ENCODE data around the gene ACE2.

ACE2 gene

DNA sequence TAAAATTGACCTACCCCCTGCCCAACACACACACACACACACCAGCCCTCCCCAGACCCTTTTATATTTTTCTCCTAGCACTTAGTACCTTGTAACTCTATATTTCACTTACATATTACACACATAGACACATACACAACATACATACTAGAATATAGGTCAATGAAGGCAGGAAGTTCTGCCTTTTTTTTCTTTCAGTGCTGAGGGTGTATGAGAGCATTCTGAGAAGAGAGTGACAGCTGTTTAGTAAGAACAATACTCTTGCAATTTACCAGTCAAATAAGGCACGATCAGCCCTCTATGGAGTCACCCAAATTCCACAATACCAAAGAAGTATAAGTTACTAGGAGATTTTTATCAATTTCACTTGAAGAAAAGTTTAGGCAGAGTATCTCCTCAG, 33.5 kb downstream of the ACE2 start:
- Histone ChIP-seq H3K36me3 (replicated peaks; ENCODE audit: insufficient read depth, low read length) (no peaks in the 10 kb centered on the region), H3K9me3 (replicated peaks; ENCODE audit: insufficient read depth, low read length) (no peaks in the 10 kb centered on the region), H3K79me2 (ENCODE audit: low read length) (no peaks in the 10 kb centered on the region), H3K9ac (ENCODE audit: low read length) (no peak overlapping the region), H3K27me3 (replicated peaks; ENCODE audit: insufficient read depth, low read length) (no peaks in the 10 kb centered on the region), H3K27ac (ENCODE audit: low read length) (no peak overlapping the region), H4K20me1 (ENCODE audit: insufficient read depth, low read length) (no peaks in the 10 kb centered on the region), H3K4me1 (ENCODE audit: low read length) (no peaks in the 10 kb centered on the region), H3K4me3 (ENCODE audit: low read length) (no peak overlapping the region), H3K4me2 (ENCODE audit: low read depth, low read length) (no peak overlapping the region), H3F3A (ENCODE audit: insufficient read depth, low read length) (no peaks in the 10 kb centered on the region), H2AFZ (ENCODE audit: low read length) (no peak overlapping the region), H3K9me2 (replicated peaks; ENCODE audit: insufficient read depth, low read length) (no peaks in the 10 kb centered on the region)
- no peak for DNase-seq
- TF ChIP-seq EZH2phosphoT487 (IDR thresholded peaks at IDR 0.05; ENCODE audit: low read length), result no peak
- TF ChIP-seq EZH2 (optimal IDR thresholded peaks at IDR 0.05; ENCODE audit: low read depth, low read length), result no peak
- TF ChIP-seq, protein P1, sequence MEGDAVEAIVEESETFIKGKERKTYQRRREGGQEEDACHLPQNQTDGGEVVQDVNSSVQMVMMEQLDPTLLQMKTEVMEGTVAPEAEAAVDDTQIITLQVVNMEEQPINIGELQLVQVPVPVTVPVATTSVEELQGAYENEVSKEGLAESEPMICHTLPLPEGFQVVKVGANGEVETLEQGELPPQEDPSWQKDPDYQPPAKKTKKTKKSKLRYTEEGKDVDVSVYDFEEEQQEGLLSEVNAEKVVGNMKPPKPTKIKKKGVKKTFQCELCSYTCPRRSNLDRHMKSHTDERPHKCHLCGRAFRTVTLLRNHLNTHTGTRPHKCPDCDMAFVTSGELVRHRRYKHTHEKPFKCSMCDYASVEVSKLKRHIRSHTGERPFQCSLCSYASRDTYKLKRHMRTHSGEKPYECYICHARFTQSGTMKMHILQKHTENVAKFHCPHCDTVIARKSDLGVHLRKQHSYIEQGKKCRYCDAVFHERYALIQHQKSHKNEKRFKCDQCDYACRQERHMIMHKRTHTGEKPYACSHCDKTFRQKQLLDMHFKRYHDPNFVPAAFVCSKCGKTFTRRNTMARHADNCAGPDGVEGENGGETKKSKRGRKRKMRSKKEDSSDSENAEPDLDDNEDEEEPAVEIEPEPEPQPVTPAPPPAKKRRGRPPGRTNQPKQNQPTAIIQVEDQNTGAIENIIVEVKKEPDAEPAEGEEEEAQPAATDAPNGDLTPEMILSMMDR (IDR thresholded peaks at IDR 0.05; ENCODE audit: low read length), result no peak

- no peak for TF ChIP-seq EZH2phosphoT487 (IDR thresholded peaks at IDR 0.05; ENCODE audit: low read length)
- TF ChIP-seq, protein P1 (IDR thresholded peaks at IDR 0.05; ENCODE audit: low read length), result peak; percentile 25
- DNase-seq, result no peak
- Histone ChIP-seq H3K27ac (ENCODE audit: low read length) (no peak overlapping the region), H3K36me3 (replicated peaks; ENCODE audit: insufficient read depth, low read length) (no peaks in the 10 kb centered on the region), H3K4me2 (ENCODE audit: low read depth, low read length) (no peak overlapping the region), H3K79me2 (ENCODE audit: low read length) (no peaks in the 10 kb centered on the region), H3K27me3 (replicated peaks; ENCODE audit: insufficient read depth, low read length) (no peaks in the 10 kb centered on the region), H3K9me2 (replicated peaks; ENCODE audit: insufficient read depth, low read length) (no peaks in the 10 kb centered on the region), H2AFZ (ENCODE audit: low read length) (no peak overlapping the region), H3K9me3 (replicated peaks; ENCODE audit: insufficient read depth, low read length) (no peaks in the 10 kb centered on the region), H3F3A (ENCODE audit: insufficient read depth, low read length) (no peaks in the 10 kb centered on the region), H3K4me1 (ENCODE audit: low read length) (no peaks in the 10 kb centered on the region), H3K4me3 (ENCODE audit: low read length) (no peak overlapping the region), H3K9ac (ENCODE audit: low read length) (no peak overlapping the region), H4K20me1 (ENCODE audit: insufficient read depth, low read length) (no peaks in the 10 kb centered on the region)
Measured at GRCh38 chrX:15566244-15566643, 34.5 kb downstream of the ACE2 start.

GRCh38 chrX:15564981-15565579, 35.7 kb downstream of the ACE2 start:
- DNase-seq, result peak; percentile 21
- Histone ChIP-seq H3K4me2 (ENCODE audit: low read depth, low read length) (no peak overlapping the region), H3K36me3 (replicated peaks; ENCODE audit: insufficient read depth, low read length) (no peaks in the 10 kb centered on the region)

More at GRCh38 chrX:15564981-15565579, 35.7 kb downstream of the ACE2 start:
- no peak for TF ChIP-seq EZH2 (optimal IDR thresholded peaks at IDR 0.05; ENCODE audit: low read depth, low read length)
- TF ChIP-seq, protein P1 (IDR thresholded peaks at IDR 0.05; ENCODE audit: low read length), result peak; percentile 52
- no peak for TF ChIP-seq EZH2phosphoT487 (IDR thresholded peaks at IDR 0.05; ENCODE audit: low read length)
- no peaks in the 10 kb centered on the region for H3K4me1 ChIP-seq (ENCODE audit: low read length)
- H3K9ac ChIP-seq (ENCODE audit: low read length), result no peak overlapping the region
- H3K9me2 ChIP-seq (replicated peaks; ENCODE audit: insufficient read depth, low read length), result no peaks in the 10 kb centered on the region
- no peaks in the 10 kb centered on the region for H3K27me3 ChIP-seq (replicated peaks; ENCODE audit: insufficient read depth, low read length)
- H3K27ac ChIP-seq (ENCODE audit: low read length), result no peak overlapping the region
- H3K9me3 ChIP-seq (replicated peaks; ENCODE audit: insufficient read depth, low read length), result no peaks in the 10 kb centered on the region
- no peaks in the 10 kb centered on the region for H3K79me2 ChIP-seq (ENCODE audit: low read length)
- H3F3A ChIP-seq (ENCODE audit: insufficient read depth, low read length), result no peaks in the 10 kb centered on the region
- no peaks in the 10 kb centered on the region for H4K20me1 ChIP-seq (ENCODE audit: insufficient read depth, low read length)
- H3K4me3 ChIP-seq (ENCODE audit: low read length), result no peak overlapping the region
- no peak overlapping the region for H2AFZ ChIP-seq (ENCODE audit: low read length)

Measured in MM.1S (cell line).